Aorta (tissue), 5 donors: ENCODE measurements around the gene RBM20. TPM values are rescaled to one million over a fixed set of nuclear protein-coding genes. Genes with fewer than 3 reads are reported as not detected.

Experiments used
- ATAC-seq: fragments of 200-7000 bp; cut with Tn5 transposase; one replicate; pipeline ENCODE4 v1.9.1; 2022; ENCODE audit warnings: moderate library complexity; ENCODE audit not compliant: low FRiP score
- DNase-seq, 2 donors: peaks; one replicate each; pipeline ENCODE4 v3.0.0-alpha.2; 2020
- H3K27ac ChIP-seq, 2 donors: one replicate each; pipeline ENCODE4 v1.5.1; 2013; ENCODE audit warnings: low read length in 2 of 2, mild to moderate bottlenecking in 2 of 2, moderate library complexity in 2 of 2, control low read depth in 1 of 2, inconsistent platforms in 1 of 2, low read depth in 1 of 2
- H3K27me3 ChIP-seq, 2 donors: one replicate each; pipeline ENCODE4 v1.6.1; 2013; ENCODE audit warnings: control low read depth in 1 of 2, low read length in 1 of 2, mild to moderate bottlenecking in 1 of 2, moderate library complexity in 1 of 2; ENCODE audit not compliant: insufficient read depth in 2 of 2, control insufficient read depth in 1 of 2
- H3K36me3 ChIP-seq, 2 donors: one replicate each; pipeline ENCODE4 v1.6.1; 2013; ENCODE audit warnings: control low read depth in 1 of 2, low read length in 1 of 2, mild to moderate bottlenecking in 1 of 2; ENCODE audit not compliant: insufficient read depth in 2 of 2, control insufficient read depth in 1 of 2
- H3K4me1 ChIP-seq, 2 donors: one replicate each; pipeline ENCODE4 v1.6.1; 2013; ENCODE audit warnings: low read length in 2 of 2, control low read depth in 1 of 2, mild to moderate bottlenecking in 1 of 2, moderate library complexity in 1 of 2; ENCODE audit not compliant: insufficient read depth in 2 of 2, control insufficient read depth in 1 of 2
- H3K4me3 ChIP-seq, 2 donors: one replicate each; pipeline ENCODE4 v1.5.1; 2013; ENCODE audit warnings: low read length in 2 of 2, control low read depth in 1 of 2, mild to moderate bottlenecking in 1 of 2
- H3K9me3 ChIP-seq: one replicate; pipeline ENCODE4 v1.6.1; 2013; ENCODE audit warnings: mild to moderate bottlenecking, low read length; ENCODE audit not compliant: control insufficient read depth
- WGBS, 2 donors: extraction: QIAGEN DNeasy Blood & Tissue Kit; methylation state at CpG; one replicate each; pipeline ENCODE4 v1.1.7; 2013; 5-methylcytosine and 5-hydroxymethylcytosine counted together
- intact Hi-C, 2 donors: fragments of 100-400 bp; cut with DNase I; formaldehyde crosslinking; loops; one replicate each; pipeline versions ENCODE4 v1.14.2 to v1.15.0; 2022
- polyA plus RNA-seq, 2 donors: library from polyadenylated mRNA; stranded (reverse); fragments of 200-250 nt; gene quantifications; one replicate each; pipeline ENCODE4 v1.2.3, GENCODE V29; 2013
- total RNA-seq, 2 donors: library from RNA; stranded (reverse); fragmentation: NEBNext Ultra II Directional; extraction: Animal tissue kit (Norgen Biotek cat#: 25700); gene quantifications; one replicate each; pipeline ENCODE4 v1.2.1, GENCODE V29; 2021
- donor health status: healthy with polysubstance abuse.
- donor health status: Bipolar disorder and iron deficiency.
- donor health status: DM: no; HTN: no; CAD: no.
- donor health status: DM: no; HTN: no; CAD: no.
- donor health status: DM: yes; HTN: yes; CAD: no.

RBM20 gene
- total and polyA plus RNA-seq, 4 donors = 2.9 to 11.2 (median 8.0) TPM

DNA sequence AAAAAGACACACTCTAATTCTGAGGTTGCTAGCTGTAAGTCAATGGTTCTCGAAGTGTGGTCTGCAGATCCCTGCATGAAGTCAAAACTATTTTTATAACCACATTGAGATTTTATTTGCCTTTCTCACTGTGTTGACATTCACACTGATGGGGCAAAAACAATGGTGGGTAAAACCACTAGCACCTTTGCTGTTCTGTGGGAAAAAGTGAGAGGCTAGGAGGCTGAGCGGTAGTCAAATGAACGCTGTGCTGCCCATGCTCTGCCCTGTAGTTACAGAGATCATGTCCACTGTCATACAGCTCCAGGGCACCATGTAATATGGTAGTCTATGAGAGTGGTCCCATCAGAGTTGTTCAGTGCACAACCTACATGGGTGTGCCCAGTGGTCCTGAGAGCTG, 206.0 kb downstream of the RBM20 start:
- Histone ChIP-seq H3K27ac (no peak overlapping the region), H3K4me1 (no peaks in the 10 kb centered on the region), H3K9me3 (no peaks in the 10 kb centered on the region), H3K36me3 (no peaks in the 10 kb centered on the region), H3K27me3 (no peaks in the 10 kb centered on the region), H3K4me3 (no peak overlapping the region)
- intact Hi-C loops = no loop called here
- 96 to 98% methylated on average over 3 of the region's 3 CpGs for WGBS, 2 donors
- DNase-seq = no peak
- no peak for ATAC-seq

DNA sequence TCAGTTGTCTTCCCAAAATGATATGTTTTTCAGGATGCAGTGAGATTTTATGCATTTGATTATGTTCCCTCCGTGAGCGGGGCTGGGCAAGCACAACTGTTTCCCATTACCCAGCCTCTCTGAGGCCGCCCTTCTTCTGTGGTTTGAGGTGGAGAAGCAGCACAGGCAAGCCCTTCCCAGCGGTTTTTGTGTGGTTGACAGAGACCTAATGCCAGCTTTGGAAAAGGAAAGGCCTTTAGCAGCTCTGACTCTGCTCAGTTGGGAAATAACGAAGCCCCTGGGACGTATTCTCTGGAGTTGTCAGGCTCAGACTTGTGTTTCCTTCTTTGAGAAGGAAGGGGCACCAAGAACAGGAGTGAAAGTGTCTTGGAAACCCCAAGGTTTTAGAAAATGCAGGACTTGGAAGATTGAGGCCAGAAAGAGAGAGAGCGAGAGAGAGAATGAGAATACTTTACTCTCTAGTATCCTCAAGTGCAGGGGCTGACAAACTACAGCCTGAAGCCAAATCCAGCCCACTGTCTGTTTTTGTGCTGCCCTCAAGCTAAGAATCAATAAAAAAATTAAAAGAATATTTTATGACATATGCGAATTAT, 207.0 kb downstream of the RBM20 start:
- Histone ChIP-seq H3K27me3 (no peaks in the 10 kb centered on the region), H3K4me3 (no peak overlapping the region), H3K27ac (no peak overlapping the region), H3K36me3 (no peaks in the 10 kb centered on the region), H3K4me1 (no peaks in the 10 kb centered on the region), H3K9me3 (no peaks in the 10 kb centered on the region)
- DNase-seq (no peak), ATAC-seq (no peak)
- intact Hi-C loops = no loop called here
- 79 to 82% methylated on average over 8 of the region's 8 CpGs for WGBS, 2 donors

DNA sequence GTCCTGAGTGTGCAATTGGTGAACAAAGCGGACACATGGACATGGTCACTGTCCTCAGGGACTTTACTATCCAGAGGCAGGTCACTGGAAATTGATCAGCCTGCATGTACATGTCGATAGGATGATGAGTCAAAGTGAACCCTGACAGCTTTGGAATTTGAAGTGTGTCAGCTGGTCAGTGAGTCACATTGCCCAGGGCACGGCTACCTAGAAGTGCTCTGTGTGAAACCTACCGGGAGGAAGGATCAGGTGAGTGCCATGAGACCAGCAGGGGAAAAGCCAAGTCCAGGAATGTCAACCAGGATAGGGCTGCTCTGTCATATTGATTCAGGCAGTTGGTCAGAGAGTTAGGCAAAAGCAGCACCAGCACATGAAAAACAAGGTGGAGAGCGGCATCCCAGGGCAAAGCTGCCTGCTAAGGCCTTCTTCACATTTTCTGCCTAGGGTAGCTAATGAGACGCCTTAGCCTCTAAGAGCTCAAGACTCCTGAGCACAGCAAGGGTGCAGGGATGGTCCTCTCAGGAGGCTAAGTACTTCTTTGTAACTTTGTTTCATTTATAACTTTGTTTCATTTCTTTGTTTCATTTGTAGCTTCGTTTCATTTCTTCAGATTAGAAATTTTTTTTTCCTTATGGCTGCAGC, 208.2 kb downstream of the RBM20 start:
- Histone ChIP-seq H3K4me3 (no peak overlapping the region), H3K4me1 (no peaks in the 10 kb centered on the region), H3K9me3 (no peaks in the 10 kb centered on the region), H3K36me3 (no peaks in the 10 kb centered on the region), H3K27me3 (no peaks in the 10 kb centered on the region), H3K27ac (no peak overlapping the region)
- 80 to 81% methylated on average over 7 of the region's 7 CpGs for WGBS, 2 donors
- no peak for ATAC-seq
- DNase-seq = no peak
- intact Hi-C loops = no loop called here

DNA sequence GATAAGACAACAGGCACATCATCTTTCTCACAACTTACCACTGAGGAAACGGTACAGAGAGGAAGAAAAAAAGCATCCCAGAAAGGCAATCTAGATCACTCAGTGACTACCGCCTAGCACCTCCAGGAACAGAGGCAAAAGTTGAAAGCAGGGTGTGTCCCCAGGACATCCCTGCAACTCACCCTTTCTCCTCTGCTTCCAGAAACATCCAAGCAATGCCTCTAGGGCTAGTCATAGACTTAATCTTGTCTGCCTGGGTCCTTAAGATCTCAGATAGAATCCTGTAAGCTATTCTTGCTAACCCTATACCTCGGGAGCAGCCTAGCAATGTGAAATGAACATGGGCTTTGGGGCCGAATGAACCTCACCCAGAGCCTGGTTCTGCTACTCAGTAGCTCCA, 208.8 kb downstream of the RBM20 start:
- WGBS, 2 donors = 89 to 93% methylated on average over 4 of the region's 4 CpGs
- intact Hi-C loops = no loop called here
- Histone ChIP-seq H3K9me3 (no peaks in the 10 kb centered on the region), H3K4me3 (no peak overlapping the region), H3K36me3 (no peaks in the 10 kb centered on the region), H3K27ac (no peak overlapping the region), H3K4me1 (no peaks in the 10 kb centered on the region), H3K27me3 (no peaks in the 10 kb centered on the region)
- no peak for ATAC-seq
- no peak for DNase-seq

DNA sequence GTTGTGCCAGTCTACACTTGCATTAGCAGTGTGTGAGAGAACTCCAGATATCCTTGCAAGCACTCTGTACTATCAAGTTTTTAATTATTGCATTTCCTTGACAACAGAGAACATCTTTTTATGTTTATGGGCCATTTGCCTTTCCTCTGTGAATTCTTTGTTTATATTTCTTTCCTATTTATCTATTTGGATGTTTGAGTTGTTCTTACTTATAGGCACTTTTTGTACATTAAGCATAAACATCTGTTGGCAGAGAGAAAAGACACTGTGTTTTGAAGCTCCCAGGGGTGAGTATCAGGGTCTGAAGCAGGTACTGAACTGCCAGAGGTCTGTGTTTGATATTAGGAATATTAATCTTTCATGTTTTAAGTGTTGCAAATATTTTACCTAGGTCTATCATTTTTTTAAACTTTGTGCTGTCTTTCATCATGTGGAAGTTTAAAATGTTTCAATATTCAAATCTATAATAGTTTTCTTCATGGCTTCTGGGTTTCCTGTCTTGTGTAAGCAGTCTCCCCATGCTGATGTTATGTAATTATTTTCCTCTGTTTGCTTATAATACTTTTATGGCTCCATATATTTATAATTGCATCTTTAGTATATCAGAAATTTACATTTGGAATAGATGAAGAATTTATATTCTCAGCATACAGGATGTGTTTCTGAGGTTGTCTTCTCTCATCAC, 209.9 kb downstream of the RBM20 start:
- ATAC-seq (no peak), DNase-seq (no peak)
- Histone ChIP-seq H3K4me1 (no peaks in the 10 kb centered on the region), H3K9me3 (no peaks in the 10 kb centered on the region), H3K4me3 (no peak overlapping the region), H3K36me3 (no peaks in the 10 kb centered on the region), H3K27ac (no peak overlapping the region), H3K27me3 (no peaks in the 10 kb centered on the region)
- intact Hi-C loops = no loop called here

DNA sequence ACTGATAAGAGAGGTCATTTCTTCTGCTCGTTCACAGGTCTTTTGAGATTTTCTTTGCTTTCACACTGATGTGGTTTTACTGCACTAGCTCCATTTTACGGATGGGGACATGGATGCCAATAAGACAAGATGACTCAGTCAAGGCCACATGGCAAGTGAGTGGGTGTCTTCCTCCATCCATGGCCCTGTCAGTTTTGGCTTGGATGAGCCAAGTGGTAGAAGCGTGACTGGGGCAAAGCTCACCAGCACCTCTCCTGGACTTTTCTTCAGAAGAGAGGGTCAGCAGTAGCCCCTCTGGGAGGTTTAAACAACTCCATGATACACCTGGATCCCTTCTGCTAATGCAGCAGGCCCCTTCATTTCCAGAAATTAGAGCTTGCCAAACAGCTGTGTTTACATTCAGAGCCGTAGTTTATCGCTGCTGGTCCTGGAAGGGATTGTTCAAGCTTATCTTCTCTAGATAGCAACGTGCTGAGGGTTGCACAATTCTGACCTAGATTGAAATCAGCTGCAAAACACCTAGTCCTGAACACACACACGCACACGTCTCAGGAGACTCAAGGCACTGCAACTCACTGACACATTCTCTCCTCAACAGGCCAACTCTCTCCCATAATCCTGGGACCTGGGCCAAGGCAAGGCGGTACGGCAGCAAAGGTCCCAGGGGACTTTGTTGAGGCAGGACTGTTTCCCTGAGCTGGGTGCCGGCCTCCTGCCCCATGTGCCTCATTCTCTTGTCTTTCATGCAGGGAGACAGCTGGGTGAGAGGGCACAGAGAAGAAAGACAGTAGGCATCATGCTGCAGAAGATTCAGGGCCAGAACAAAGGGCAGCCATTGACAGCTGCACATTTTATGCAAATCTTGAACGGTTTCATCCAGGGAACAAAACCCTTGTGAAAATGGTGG, 213.4 kb downstream of the RBM20 start:
- ATAC-seq (no peak), DNase-seq (no peak)
- Histone ChIP-seq H3K4me3 (no peak overlapping the region), H3K27me3 (no peaks in the 10 kb centered on the region), H3K4me1 (peaks cover 0 to 3% of the 10 kb centered on the region in 2 donors), H3K27ac (no peak overlapping the region), H3K36me3 (no peaks in the 10 kb centered on the region), H3K9me3 (no peaks in the 10 kb centered on the region)
- WGBS, 2 donors = 28 to 31% methylated on average over 12 of the region's 12 CpGs
- intact Hi-C loops = no loop called here

DNA sequence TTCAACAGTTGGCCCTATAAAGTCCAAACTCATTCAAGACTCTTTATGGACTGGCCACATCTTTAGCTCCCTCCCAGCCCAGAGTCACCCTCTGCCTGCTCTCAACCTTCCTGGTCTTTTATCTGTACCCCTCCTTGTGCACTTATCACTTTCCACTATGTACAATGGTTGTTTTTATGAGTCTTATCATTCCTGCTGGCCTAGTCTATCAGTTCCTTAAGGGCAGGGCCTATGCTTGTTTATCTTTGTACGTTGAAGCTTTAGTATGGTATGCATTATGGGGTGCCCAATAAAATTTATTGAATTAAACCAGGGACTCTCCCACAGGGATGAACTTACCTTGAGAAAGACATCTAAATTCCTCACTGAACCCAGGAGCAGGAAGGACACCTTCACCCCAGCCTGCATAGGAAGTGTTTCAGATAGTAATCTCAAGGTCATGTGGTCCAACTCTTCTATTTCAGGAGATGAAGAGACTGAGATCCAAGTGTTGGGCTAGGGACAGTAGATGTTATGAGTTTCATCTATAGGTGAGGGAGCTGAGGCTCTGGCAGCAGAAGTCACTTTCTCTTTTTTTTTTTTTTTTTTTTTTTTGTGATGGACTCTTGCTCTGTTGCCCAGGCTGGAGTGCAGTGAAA, 214.3 kb downstream of the RBM20 start:
- 59 to 62% methylated on average over 1 of the region's 1 CpG for WGBS, 2 donors
- DNase-seq = no peak
- Histone ChIP-seq H3K36me3 (no peaks in the 10 kb centered on the region), H3K4me1 (peaks cover 0 to 3% of the 10 kb centered on the region in 2 donors), H3K9me3 (no peaks in the 10 kb centered on the region), H3K27me3 (no peaks in the 10 kb centered on the region), H3K4me3 (no peak overlapping the region), H3K27ac (no peak overlapping the region)
- intact Hi-C loops = no loop called here
- no peak for ATAC-seq

DNA sequence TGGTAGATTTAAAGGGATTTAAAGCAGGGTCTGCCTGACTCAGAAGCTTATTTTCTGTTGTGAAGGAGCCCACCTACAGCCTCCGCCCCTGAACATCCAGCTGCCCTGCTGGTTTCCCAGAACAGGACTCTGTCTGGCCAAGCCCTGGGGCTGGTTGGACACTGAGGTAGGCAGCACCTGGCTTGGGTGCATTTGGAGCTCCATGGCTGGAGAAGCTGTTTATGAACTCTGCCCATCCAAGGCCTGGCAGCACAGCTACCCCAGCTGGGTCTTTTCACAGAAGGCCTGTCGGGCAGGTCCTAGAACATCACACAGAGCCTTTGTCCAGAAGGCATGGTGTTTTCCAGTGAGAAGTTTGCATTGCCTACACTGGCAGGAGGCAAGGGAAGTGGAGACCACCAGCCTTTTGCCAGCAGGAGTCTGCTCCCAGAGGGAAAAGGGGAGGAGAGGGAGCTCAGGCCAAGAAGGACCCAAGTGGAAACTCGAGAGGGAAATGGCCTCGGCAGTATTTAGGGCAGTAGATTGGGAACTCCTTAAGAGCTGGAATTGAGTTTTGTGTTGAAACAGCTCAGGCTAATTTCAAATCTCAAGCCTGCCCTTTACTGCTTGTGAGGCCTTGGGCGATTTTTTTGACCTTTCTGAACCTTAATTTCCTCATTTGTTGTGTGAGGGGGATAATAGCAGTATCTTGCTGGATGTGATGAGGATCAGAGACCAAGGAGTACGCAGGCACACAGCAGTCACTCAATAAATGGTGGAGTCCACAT, 215.3 kb downstream of the RBM20 start:
- Histone ChIP-seq H3K4me1 (peaks cover 0 to 3% of the 10 kb centered on the region in 2 donors), H3K9me3 (no peaks in the 10 kb centered on the region), H3K4me3 (no peak overlapping the region), H3K36me3 (no peaks in the 10 kb centered on the region), H3K27ac (no peak overlapping the region), H3K27me3 (no peaks in the 10 kb centered on the region)
- no peak for DNase-seq
- intact Hi-C loops = no loop called here
- ATAC-seq = peak; percentile 31
- WGBS, 2 donors = 73 to 76% methylated on average over 6 of the region's 6 CpGs
